GM12891 (cell line): ENCODE results near the gene SLC49A3.

ENCODE experiments used
- POLR2A ChIP-seq: IDR thresholded peaks from 2 replicates; pipeline ENCODE4 v1.6.1; 2011; ENCODE audit warnings: low read depth, low read length, control low read depth
- TAF1 ChIP-seq: IDR thresholded peaks from 2 replicates; pipeline ENCODE4 v1.6.1; 2011; ENCODE audit warnings: low read depth, low read length, control low read depth

DNA sequence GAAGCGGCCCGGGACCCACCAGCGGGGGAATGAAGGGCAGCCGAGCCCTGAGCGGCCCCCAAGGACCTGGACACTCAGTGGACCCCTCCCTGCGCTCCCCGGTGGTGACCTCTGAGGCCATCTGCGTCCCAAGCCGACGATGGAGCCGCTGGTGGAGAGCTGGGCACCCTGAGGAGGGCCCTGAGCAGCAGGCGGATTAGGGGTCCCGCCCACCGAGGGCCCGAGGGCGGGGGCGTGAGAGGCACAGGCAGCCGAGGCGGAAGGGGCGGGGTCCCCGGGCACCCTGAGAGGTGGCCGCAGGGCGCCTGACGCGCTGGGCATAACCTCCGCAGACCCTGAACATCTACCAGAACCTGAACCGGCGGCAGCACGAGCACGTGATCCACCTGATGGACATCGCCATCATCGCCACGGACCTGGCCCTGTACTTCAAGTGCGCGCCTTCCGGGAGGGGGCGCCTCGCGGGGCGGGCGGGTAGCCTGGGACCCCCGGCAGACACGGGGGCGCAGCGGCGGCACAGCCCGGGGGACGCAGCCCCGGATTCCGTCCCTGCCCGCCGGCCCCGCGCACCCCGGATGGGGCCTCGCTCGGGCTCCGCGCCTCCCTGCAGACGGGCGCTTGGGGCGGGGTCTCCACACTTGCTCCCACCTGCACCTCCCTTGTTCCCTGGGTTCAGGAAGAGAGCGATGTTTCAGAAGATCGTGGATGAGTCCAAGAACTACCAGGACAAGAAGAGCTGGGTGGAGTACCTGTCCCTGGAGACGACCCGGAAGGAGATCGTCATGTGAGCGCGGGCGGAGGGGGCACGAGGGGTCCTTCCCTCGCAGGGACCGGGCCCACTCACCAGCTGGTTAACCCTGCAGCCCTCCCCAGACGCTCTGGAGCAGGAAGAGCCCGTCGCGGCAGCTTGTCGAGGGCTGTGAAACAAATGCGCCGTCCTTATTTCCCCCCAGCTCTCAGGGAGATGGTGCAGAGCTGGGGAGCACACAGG is 25.2 kb downstream of the SLC49A3 start:
- no peak for TF ChIP-seq TAF1
- TF ChIP-seq POLR2A, result no peak; the same call in 1 of the 2 replicates
